ENCODE data around the gene LCN10.

LCN10 gene

GRCh38 chr9:136726631-136727191 lies 16.0 kb downstream of the LCN10 start:
- peak; percentile 4; the same call in 1 of the 3 replicates for ATAC-seq
- no peak for TF ChIP-seq TCF4 (CRISPR knock-in tag; IDR thresholded peaks at IDR 0.05; ENCODE audit: borderline replicate concordance)
- TF ChIP-seq CSRNP3 (CRISPR knock-in tag; IDR thresholded peaks at IDR 0.05): no peak
- TF ChIP-seq BACH2 (CRISPR knock-in tag; IDR thresholded peaks at IDR 0.05; ENCODE audit: borderline replicate concordance): no peak
- no peak for TF ChIP-seq TSHZ2 (CRISPR knock-in tag; IDR thresholded peaks at IDR 0.05)
- TF ChIP-seq SNAI2 (CRISPR knock-in tag; IDR thresholded peaks at IDR 0.05): no peak
- TF ChIP-seq POU6F1 (CRISPR knock-in tag; IDR thresholded peaks at IDR 0.05; ENCODE audit: borderline replicate concordance, low read depth): no peak
- TF ChIP-seq ZC3H10 (CRISPR knock-in tag; IDR thresholded peaks at IDR 0.05): no peak
- TF ChIP-seq ZNF8 (CRISPR knock-in tag; IDR thresholded peaks at IDR 0.05): no peak

- ATAC-seq: no peak
Observed at GRCh38 chr9:136726118-136726517, 16.6 kb downstream of the LCN10 start.

GRCh38 chr9:136725612-136726011 lies 17.1 kb downstream of the LCN10 start:
- no peak for ATAC-seq
- TF ChIP-seq ZC3H10 (CRISPR knock-in tag; IDR thresholded peaks at IDR 0.05) (no peak), TOX (CRISPR knock-in tag; IDR thresholded peaks at IDR 0.05; ENCODE audit: borderline replicate concordance) (no peak), RARB (CRISPR knock-in tag; IDR thresholded peaks at IDR 0.05) (no peak), PATZ1 (CRISPR knock-in tag; IDR thresholded peaks at IDR 0.05; ENCODE audit: borderline replicate concordance) (no peak), OSR1 (CRISPR knock-in tag; IDR thresholded peaks at IDR 0.05) (no peak), TSHZ2 (CRISPR knock-in tag; IDR thresholded peaks at IDR 0.05) (no peak), ZNF8 (CRISPR knock-in tag; IDR thresholded peaks at IDR 0.05) (no peak)

More at GRCh38 chr9:136726118-136726517, 16.6 kb downstream of the LCN10 start:
- TF ChIP-seq TOX (CRISPR knock-in tag; IDR thresholded peaks at IDR 0.05; ENCODE audit: borderline replicate concordance): no peak
- no peak for TF ChIP-seq ZFP3 (CRISPR knock-in tag; IDR thresholded peaks at IDR 0.05)
- TF ChIP-seq ARNTL (CRISPR knock-in tag; IDR thresholded peaks at IDR 0.05; ENCODE audit: borderline replicate concordance, low read depth): no peak
- TF ChIP-seq PPARA (CRISPR knock-in tag; IDR thresholded peaks at IDR 0.05; ENCODE audit: borderline replicate concordance): no peak
- no peak for TF ChIP-seq PATZ1 (CRISPR knock-in tag; IDR thresholded peaks at IDR 0.05; ENCODE audit: borderline replicate concordance)
- no peak for TF ChIP-seq RARB (CRISPR knock-in tag; IDR thresholded peaks at IDR 0.05)
- no peak for TF ChIP-seq TCF4 (CRISPR knock-in tag; IDR thresholded peaks at IDR 0.05; ENCODE audit: borderline replicate concordance)
- TF ChIP-seq GLIS3 (CRISPR knock-in tag; IDR thresholded peaks at IDR 0.05): no peak
- TF ChIP-seq SNAI2 (CRISPR knock-in tag; IDR thresholded peaks at IDR 0.05): no peak
- no peak for TF ChIP-seq CSDC2 (CRISPR knock-in tag; IDR thresholded peaks at IDR 0.05)
- no peak for TF ChIP-seq ESRRG (CRISPR knock-in tag; IDR thresholded peaks at IDR 0.05)
- TF ChIP-seq POU6F1 (CRISPR knock-in tag; IDR thresholded peaks at IDR 0.05; ENCODE audit: borderline replicate concordance, low read depth): no peak
